ENCODE data around the gene MIB2. TPM values are rescaled to one million over a fixed set of nuclear protein-coding genes. Genes with fewer than 3 reads are reported as not detected.

MIB2 gene
- total RNA-seq, 1 donor from 2014 or later = 7.5 TPM

GRCh38 chr1:1627261-1627828 is 12.0 kb downstream of the MIB2 start:
- Histone ChIP-seq H4K20me1 (ENCODE audit: low read depth) (peaks cover 14% of the 10 kb centered on the region), H3K27me3 (peaks cover 37% of the 10 kb centered on the region), H3K36me3 (no peaks in the 10 kb centered on the region), H3K4me1 (peaks cover 4% of the 10 kb centered on the region), H3K4me2 (no peak overlapping the region), H3K9ac (no peak overlapping the region), H3K9me3 (ENCODE audit: low read depth) (no peaks in the 10 kb centered on the region), H3K27ac (no peak overlapping the region), H3K4me3 (no peak overlapping the region), H2AFZ (replicated peaks) (no peak overlapping the region), H3F3A (ENCODE audit: low read depth) (peaks cover 4% of the 10 kb centered on the region), H3K79me2 (ENCODE audit: low read depth) (no peaks in the 10 kb centered on the region)
- Mint-ChIP-seq H3K9me3 (no peaks in the 10 kb centered on the region), H3K27me3 (ENCODE audit: insufficient read depth, low read depth) (peaks cover 6% of the 10 kb centered on the region), H3K4me3 (no peak overlapping the region), H3K4me1 (peaks cover 7% of the 10 kb centered on the region), H3K27ac (no peak overlapping the region), H3K36me3 (peaks cover 1% of the 10 kb centered on the region)
- TF ChIP-seq EZH2phosphoT487 (IDR thresholded peaks at IDR 0.05) (no peak), EZH2 (IDR thresholded peaks at IDR 0.05) (no peak), CTCF (IDR thresholded peaks at IDR 0.05) (no peak)
- DNase-seq (ENCODE audit: low spot score) = no peak

- Mint-ChIP-seq H3K4me3 (no peak overlapping the region), H3K4me1 (peaks cover 2% of the 10 kb centered on the region), H3K27me3 (ENCODE audit: insufficient read depth, low read depth) (peaks cover 6% of the 10 kb centered on the region), H3K9me3 (no peaks in the 10 kb centered on the region), H3K27ac (no peak overlapping the region), H3K36me3 (no peaks in the 10 kb centered on the region)
- Histone ChIP-seq H3K9ac (no peak overlapping the region), H3K27ac (no peak overlapping the region), H3K9me3 (ENCODE audit: low read depth) (no peaks in the 10 kb centered on the region), H2AFZ (replicated peaks) (no peak overlapping the region), H3K79me2 (ENCODE audit: low read depth) (no peaks in the 10 kb centered on the region), H3K4me2 (no peak overlapping the region), H3K4me3 (no peak overlapping the region), H4K20me1 (ENCODE audit: low read depth) (peaks cover 14% of the 10 kb centered on the region), H3K36me3 (no peaks in the 10 kb centered on the region), H3K4me1 (peaks cover 4% of the 10 kb centered on the region), H3F3A (ENCODE audit: low read depth) (peaks cover 4% of the 10 kb centered on the region), H3K27me3 (peaks cover 38% of the 10 kb centered on the region)
- DNase-seq (ENCODE audit: low spot score) = no peak
- TF ChIP-seq EZH2 (IDR thresholded peaks at IDR 0.05) (no peak), EZH2phosphoT487 (IDR thresholded peaks at IDR 0.05) (no peak), CTCF (IDR thresholded peaks at IDR 0.05) (no peak)
These were observed 12.8 kb downstream of the MIB2 start for GRCh38 chr1:1627829-1628753.

GRCh38 chr1:1628754-1629429 is 13.6 kb downstream of the MIB2 start:
- Histone ChIP-seq H3K9me3 (ENCODE audit: low read depth) (no peaks in the 10 kb centered on the region), H3K4me3 (no peak overlapping the region), H3K27me3 (peaks cover 38% of the 10 kb centered on the region), H3K9ac (no peak overlapping the region), H2AFZ (replicated peaks) (no peak overlapping the region), H4K20me1 (ENCODE audit: low read depth) (peaks cover 14% of the 10 kb centered on the region), H3K4me1 (peaks cover 4% of the 10 kb centered on the region), H3K4me2 (no peak overlapping the region), H3F3A (ENCODE audit: low read depth) (peaks cover 4% of the 10 kb centered on the region), H3K36me3 (no peaks in the 10 kb centered on the region), H3K27ac (no peak overlapping the region), H3K79me2 (ENCODE audit: low read depth) (no peaks in the 10 kb centered on the region)
- Mint-ChIP-seq H3K9me3 (no peaks in the 10 kb centered on the region), H3K36me3 (no peaks in the 10 kb centered on the region), H3K4me1 (peaks cover 2% of the 10 kb centered on the region), H3K27me3 (ENCODE audit: insufficient read depth, low read depth) (peaks cover 6% of the 10 kb centered on the region), H3K4me3 (no peak overlapping the region), H3K27ac (no peak overlapping the region)
- DNase-seq (ENCODE audit: low spot score) = peak; percentile 44
- TF ChIP-seq CTCF (IDR thresholded peaks at IDR 0.05) = no peak
- no peak for TF ChIP-seq EZH2phosphoT487 (IDR thresholded peaks at IDR 0.05)
- no peak for TF ChIP-seq EZH2 (IDR thresholded peaks at IDR 0.05)

Data from neural progenitor cell (in vitro differentiated cells).